Chondrocyte (in vitro differentiated cells): ENCODE results near the gene RRAS. TPM values are rescaled to one million over a fixed set of nuclear protein-coding genes. Genes with fewer than 3 reads are reported as not detected.

Source experiments
- DNase-seq: peaks from one replicate; pipeline ENCODE4 v3.0.0; 2021; ENCODE audit warnings: mixed read lengths, low spot score
- H3K27ac Mint-ChIP-seq: one replicate; pipeline ENCODE4 v1.8.0; 2021; ENCODE audit warnings: mild to moderate bottlenecking, moderate library complexity, mixed read lengths; ENCODE audit not compliant: unreplicated experiment
- H3K27me3 Mint-ChIP-seq: 2 replicates; pipeline ENCODE4 v1.8.0; 2021; ENCODE audit warnings: low read depth, mixed read lengths
- H3K36me3 Mint-ChIP-seq: 2 replicates; pipeline ENCODE4 v1.8.0; 2021; ENCODE audit warnings: low read depth, mixed read lengths
- H3K4me1 Mint-ChIP-seq: 2 replicates; pipeline ENCODE4 v1.8.0; 2021; ENCODE audit warnings: low read depth, mild to moderate bottlenecking, mixed read lengths
- H3K4me3 Mint-ChIP-seq: one replicate; pipeline ENCODE4 v1.8.0; 2021; ENCODE audit warnings: mild to moderate bottlenecking, moderate library complexity, mixed read lengths; ENCODE audit not compliant: unreplicated experiment
- H3K9me3 Mint-ChIP-seq: 2 replicates; pipeline ENCODE4 v1.8.0; 2021; ENCODE audit warnings: low read depth, mixed read lengths
- long read RNA-seq: library from polyadenylated mRNA; stranded (forward); transcript quantifications from one replicate; pipeline ENCODE4 v2.0.0, GENCODE V29; 2021
- total RNA-seq: library from RNA; stranded (reverse); gene quantifications from 3 replicates; pipeline ENCODE4 v1.2.1, GENCODE V29; 2021
- TF ChIP-seq, protein P1 (sequence below): fragments of 200-600 bp; sonication (generic); IDR thresholded peaks from 2 replicates; pipeline ENCODE4 v1.5.0; 2021; ENCODE audit warnings: antibody characterized with exemption, mild to moderate bottlenecking, moderate library complexity

RRAS gene
- 61.7 to 113 TPM (median 104 TPM) in 3 replicates for total RNA-seq
- long read RNA-seq, transcript RRAS-201 (6 exons, 1,044 nt), result major isoform, 177 of 184 reads
- long read RNA-seq, partial matches to known transcripts, result 3 of 184 reads
- long read RNA-seq, other reads (novel, unspliced or antisense), result 4 of 184 reads

GRCh38 chr19:49640113-49640898 is at the start of gene RRAS:
Gene RRAS, minus strand, starts transcription at chr19:49640143. Its CDS starts 45 bp downstream, at chr19:49640098.
- Mint-ChIP-seq H3K4me1 (peaks cover 77% of the 10 kb centered on the region), H3K36me3 (peaks cover 5% of the 10 kb centered on the region)
- TF ChIP-seq, protein P1, sequence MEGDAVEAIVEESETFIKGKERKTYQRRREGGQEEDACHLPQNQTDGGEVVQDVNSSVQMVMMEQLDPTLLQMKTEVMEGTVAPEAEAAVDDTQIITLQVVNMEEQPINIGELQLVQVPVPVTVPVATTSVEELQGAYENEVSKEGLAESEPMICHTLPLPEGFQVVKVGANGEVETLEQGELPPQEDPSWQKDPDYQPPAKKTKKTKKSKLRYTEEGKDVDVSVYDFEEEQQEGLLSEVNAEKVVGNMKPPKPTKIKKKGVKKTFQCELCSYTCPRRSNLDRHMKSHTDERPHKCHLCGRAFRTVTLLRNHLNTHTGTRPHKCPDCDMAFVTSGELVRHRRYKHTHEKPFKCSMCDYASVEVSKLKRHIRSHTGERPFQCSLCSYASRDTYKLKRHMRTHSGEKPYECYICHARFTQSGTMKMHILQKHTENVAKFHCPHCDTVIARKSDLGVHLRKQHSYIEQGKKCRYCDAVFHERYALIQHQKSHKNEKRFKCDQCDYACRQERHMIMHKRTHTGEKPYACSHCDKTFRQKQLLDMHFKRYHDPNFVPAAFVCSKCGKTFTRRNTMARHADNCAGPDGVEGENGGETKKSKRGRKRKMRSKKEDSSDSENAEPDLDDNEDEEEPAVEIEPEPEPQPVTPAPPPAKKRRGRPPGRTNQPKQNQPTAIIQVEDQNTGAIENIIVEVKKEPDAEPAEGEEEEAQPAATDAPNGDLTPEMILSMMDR, result no peak

GRCh38 chr19:49689133-49690078 is 49.5 kb upstream of the RRAS start, which contains the start of gene ADM5:
Gene ADM5, plus strand, starts transcription at chr19:49689594. Its CDS starts 244 bp downstream, at chr19:49689838.
- H3K4me1 Mint-ChIP-seq, result peaks cover 28% of the 10 kb centered on the region
- no peak for DNase-seq
- H3K27me3 Mint-ChIP-seq, result no peaks in the 10 kb centered on the region
- TF ChIP-seq, protein P1, result peak; percentile 72
- H3K4me3 Mint-ChIP-seq, result peak within 1 kb of the TSS; percentile 90
- H3K9me3 Mint-ChIP-seq, result no peaks in the 10 kb centered on the region
- peaks cover 12% of the 10 kb centered on the region for H3K36me3 Mint-ChIP-seq
- H3K27ac Mint-ChIP-seq, result no peak within 1 kb of the TSS

More at GRCh38 chr19:49640113-49640898, at the start of gene RRAS:
- peak within 1 kb of the TSS; percentile 100 for H3K27ac Mint-ChIP-seq
- DNase-seq, result peak; percentile 99
- no peaks in the 10 kb centered on the region for H3K27me3 Mint-ChIP-seq
- H3K4me3 Mint-ChIP-seq, result peak within 1 kb of the TSS; percentile 98
- H3K9me3 Mint-ChIP-seq, result no peaks in the 10 kb centered on the region

- no peaks in the 10 kb centered on the region for H3K27me3 Mint-ChIP-seq
- no peaks in the 10 kb centered on the region for H3K9me3 Mint-ChIP-seq
- DNase-seq, result no peak
- H3K4me1 Mint-ChIP-seq, result peaks cover 28% of the 10 kb centered on the region
- H3K36me3 Mint-ChIP-seq, result peaks cover 12% of the 10 kb centered on the region
- no peak overlapping the region for H3K27ac Mint-ChIP-seq
- TF ChIP-seq, protein P1, result no peak
- H3K4me3 Mint-ChIP-seq, result no peak overlapping the region
Measured at GRCh38 chr19:49688531-49689132, 48.7 kb upstream of the RRAS start.

DNA sequence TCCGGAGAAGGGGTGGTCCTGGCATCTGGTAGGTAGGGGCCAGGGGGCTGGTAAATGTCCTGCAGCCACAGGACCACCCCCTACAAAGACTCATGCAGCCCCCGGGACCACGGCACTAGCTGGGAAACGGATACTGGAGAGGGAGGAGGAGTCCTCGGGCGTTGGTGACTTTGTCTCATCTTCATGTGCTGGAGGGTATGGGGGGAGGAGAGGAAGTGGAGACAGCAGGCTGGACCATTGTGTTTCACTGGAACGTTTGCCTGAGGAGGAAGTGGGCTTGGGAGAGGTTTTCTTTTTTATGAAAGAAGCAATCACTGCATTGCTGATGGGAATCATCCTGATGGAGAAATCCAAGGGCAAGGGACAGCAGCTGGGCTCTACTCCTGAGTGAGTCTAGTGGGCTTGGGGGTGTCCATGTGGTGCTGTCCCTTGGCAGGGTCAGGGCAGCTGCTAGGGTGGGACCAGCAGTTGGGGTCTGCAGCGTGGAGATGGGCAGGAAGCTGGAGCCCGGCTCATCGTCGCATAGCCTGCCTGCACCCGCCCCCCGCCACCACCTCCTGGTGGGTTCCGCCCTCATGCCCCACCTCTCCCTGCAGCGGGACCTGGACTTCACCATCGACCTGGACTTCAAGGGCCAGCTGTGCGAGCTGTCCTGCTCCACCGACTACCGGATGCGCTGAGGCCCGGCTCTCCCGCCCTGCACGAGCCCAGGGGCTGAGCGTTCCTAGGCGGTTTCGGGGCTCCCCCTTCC is 47.8 kb upstream of the RRAS start:
- H3K4me3 Mint-ChIP-seq, result no peak overlapping the region
- peaks cover 12% of the 10 kb centered on the region for H3K36me3 Mint-ChIP-seq
- peaks cover 28% of the 10 kb centered on the region for H3K4me1 Mint-ChIP-seq
- TF ChIP-seq, protein P1, result no peak
- DNase-seq, result no peak
- H3K9me3 Mint-ChIP-seq, result no peaks in the 10 kb centered on the region
- H3K27ac Mint-ChIP-seq, result peak overlapping the region; percentile 57
- H3K27me3 Mint-ChIP-seq, result no peaks in the 10 kb centered on the region
